Heart left ventricle (tissue), 13 donors: Measurements from ENCODE around the gene NXN.

Source experiments
- CTCF ChIP-seq, 12 donors: fragments of 200-600 bp; sonication (generic) in 4 of 12; IDR thresholded peaks; one replicate each; pipeline versions ENCODE4 v1.5.0 to v1.8.0; 2018 to 2022; ENCODE audit warnings: antibody characterized with exemption in 12 of 12, mild to moderate bottlenecking in 5 of 12
- POLR2A ChIP-seq, 2 donors: fragments of 450-650 bp; IDR thresholded peaks; one replicate each; pipeline ENCODE4 v1.6.1; 2017; ENCODE audit warnings: antibody characterized with exemption in 2 of 2, mild to moderate bottlenecking in 2 of 2, moderate library complexity in 2 of 2
- donor health status: ischemic (EF 13 %, LVEDD 7.1; RV severe dilation, severe dysfunction).
- donor health status: DM: no; HTN: yes; CAD: no.
- donor health status: DM: no; HTN: no; CAD: no.
- donor health status: ischemic (EF 25% LVEDD 6.9; RV normal size, moderate dysfunction).
- donor health status: ischemic (EF 25% LVEDD 5.7; RV mildly dilated, moderate dysfunction).
- donor health status: ischemic (EF 35%, LVEDD 5.7; RV mildly dilated, moderate dysfunction).
- donor health status: nonischemic (EF 11% LVEDD 7.7; RV severe dilation, severe dysfunction).
- donor health status: DM: yes; HTN: yes; CAD: no.
- donor health status: PGD.
- donor health status: ischemic (EF 29% LVEDD 5.4; RV normal size, mild dysfunction).
- donor health status: nonischemic (EF 23%, LVEDD 6.1; RV moderate dilation, normal function).

- no peak for TF ChIP-seq CTCF (IDR thresholded peaks at IDR 0.05)
- no peak for TF ChIP-seq POLR2A (IDR thresholded peaks at IDR 0.05)
These were observed 18.5 kb upstream of the NXN start for GRCh38 chr17:998111-998510.
